Testis (tissue), 3 donors: ENCODE measurements around the gene USF2. TPM values are rescaled to one million over a fixed set of nuclear protein-coding genes. Genes with fewer than 3 reads are reported as not detected.

Experiments used
- DNase-seq: peaks from one replicate; pipeline ENCODE4 v3.0.0-alpha.2; 2019
- H3K27ac ChIP-seq, 2 donors: fragments of 200-600 bp; sonication (generic); one replicate each; pipeline ENCODE4 v1.5.1; 2019
- H3K27me3 ChIP-seq: fragments of 200-600 bp; sonication (generic); one replicate; pipeline ENCODE4 v1.5.1; 2019
- H3K36me3 ChIP-seq: fragments of 200-600 bp; sonication (generic); one replicate; pipeline ENCODE4 v1.5.1; 2017; ENCODE audit warnings: low read depth; ENCODE audit errors: missing control alignments
- H3K4me1 ChIP-seq: fragments of 200-600 bp; sonication (generic); one replicate; pipeline ENCODE4 v1.5.1; 2019
- H3K4me3 ChIP-seq, 2 donors: fragments of 200-600 bp; sonication (generic); one replicate each; pipeline ENCODE4 v1.5.1; 2017 to 2019
- H3K9me3 ChIP-seq: fragments of 200-600 bp; sonication (generic); one replicate; pipeline ENCODE4 v1.5.1; 2017
- POLR2A ChIP-seq: fragments of 450-650 bp; IDR thresholded peaks from one replicate; pipeline ENCODE4 v1.6.1; 2017; ENCODE audit warnings: antibody characterized with exemption, mild to moderate bottlenecking, moderate library complexity
- WGBS, 2 donors: methylation state at CpG; one replicate each; pipeline ENCODE4 v1.1.5; 2018; 5-methylcytosine and 5-hydroxymethylcytosine counted together
- intact Hi-C: fragments of 100-400 bp; cut with DNase I; formaldehyde crosslinking; loops from one replicate; pipeline ENCODE4 v1.15.1; 2023; ENCODE audit warnings: low total_unique reads
- polyA plus RNA-seq: library from polyadenylated mRNA; stranded (reverse); fragments of 350-450 nt; fragmentation: Illumina TruSeq; extraction: RNeasy Lipid Tissue Mini Kit (QIAGEN cat#74804); gene quantifications from one replicate; pipeline ENCODE4 v1.2.3, GENCODE V29; 2014; ENCODE audit warnings: low read depth, low replicate concordance; ENCODE audit not compliant: insufficient read depth
- total RNA-seq, 2 donors: library from RNA; depleted of rRNA; stranded (reverse); fragments of >200 nt; gene quantifications; one replicate each; pipeline ENCODE4 v1.2.3, GENCODE V29; 2016
- TF ChIP-seq, protein P1 (sequence below), 3 experiments: fragments of 450-650 bp in 2 of 3; fragments of 200-600 bp in 1 of 3; sonication (generic) in 1 of 3; IDR thresholded peaks; one replicate each; pipeline ENCODE4 v1.5.1; 2016 to 2019; ENCODE audit warnings: antibody characterized with exemption in 3 of 3, mild to moderate bottlenecking in 2 of 3, moderate library complexity in 1 of 3

USF2 gene
- total and polyA plus RNA-seq, 3 donors from 2014 or later: 83.1 to 123 (median 105) TPM

DNA sequence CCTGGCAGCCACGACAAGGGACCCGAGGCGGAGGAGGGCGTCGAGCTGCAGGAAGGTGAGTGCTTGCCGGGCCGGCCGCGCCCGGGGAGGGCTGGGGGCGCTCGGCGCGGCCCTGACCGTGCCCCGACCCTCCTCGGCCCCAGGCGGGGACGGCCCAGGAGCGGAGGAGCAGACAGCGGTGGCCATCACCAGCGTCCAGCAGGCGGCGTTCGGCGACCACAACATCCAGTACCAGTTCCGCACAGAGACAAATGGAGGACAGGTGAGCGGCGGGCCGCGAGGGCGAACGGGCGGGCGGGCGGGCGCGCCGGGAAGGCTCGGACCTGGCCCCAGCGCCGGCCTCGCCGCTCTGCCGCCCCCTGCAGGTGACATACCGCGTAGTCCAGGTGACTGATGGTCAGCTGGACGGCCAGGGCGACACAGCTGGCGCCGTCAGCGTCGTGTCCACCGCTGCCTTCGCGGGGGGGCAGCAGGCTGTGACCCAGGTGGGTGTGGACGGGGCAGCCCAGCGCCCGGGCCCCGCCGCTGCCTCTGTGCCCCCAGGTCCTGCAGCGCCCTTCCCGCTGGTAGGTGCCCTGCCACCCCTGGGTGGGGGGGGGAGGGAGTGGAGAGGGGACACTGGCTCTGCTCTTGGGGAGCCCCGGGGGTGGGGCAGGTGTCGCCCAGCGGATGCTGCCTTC, 816 bp downstream of the USF2 start:
- intact Hi-C loops: no loop called here
- WGBS, 2 donors: 0 to 3% methylated on average over 4 to 51 of the region's 66 CpGs
- TF ChIP-seq, protein P1, sequence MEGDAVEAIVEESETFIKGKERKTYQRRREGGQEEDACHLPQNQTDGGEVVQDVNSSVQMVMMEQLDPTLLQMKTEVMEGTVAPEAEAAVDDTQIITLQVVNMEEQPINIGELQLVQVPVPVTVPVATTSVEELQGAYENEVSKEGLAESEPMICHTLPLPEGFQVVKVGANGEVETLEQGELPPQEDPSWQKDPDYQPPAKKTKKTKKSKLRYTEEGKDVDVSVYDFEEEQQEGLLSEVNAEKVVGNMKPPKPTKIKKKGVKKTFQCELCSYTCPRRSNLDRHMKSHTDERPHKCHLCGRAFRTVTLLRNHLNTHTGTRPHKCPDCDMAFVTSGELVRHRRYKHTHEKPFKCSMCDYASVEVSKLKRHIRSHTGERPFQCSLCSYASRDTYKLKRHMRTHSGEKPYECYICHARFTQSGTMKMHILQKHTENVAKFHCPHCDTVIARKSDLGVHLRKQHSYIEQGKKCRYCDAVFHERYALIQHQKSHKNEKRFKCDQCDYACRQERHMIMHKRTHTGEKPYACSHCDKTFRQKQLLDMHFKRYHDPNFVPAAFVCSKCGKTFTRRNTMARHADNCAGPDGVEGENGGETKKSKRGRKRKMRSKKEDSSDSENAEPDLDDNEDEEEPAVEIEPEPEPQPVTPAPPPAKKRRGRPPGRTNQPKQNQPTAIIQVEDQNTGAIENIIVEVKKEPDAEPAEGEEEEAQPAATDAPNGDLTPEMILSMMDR (IDR thresholded peaks at IDR 0.05): peak; percentile 43 to 78 (median 72)
- no peak for TF ChIP-seq POLR2A
- Histone ChIP-seq H3K27me3 (no peaks in the 10 kb centered on the region), H3K36me3 (no peaks in the 10 kb centered on the region), H3K4me1 (peaks cover 32% of the 10 kb centered on the region), H3K9me3 (no peaks in the 10 kb centered on the region), H3K27ac (peak overlapping the region; percentile 84 to 98), H3K4me3 (peak overlapping the region; percentile 62 to 82)
- peak; percentile 89 for DNase-seq

GRCh38 chr19:35270381-35270811, 1.6 kb downstream of the USF2 start:
- DNase-seq: no peak
- Histone ChIP-seq H3K9me3 (no peaks in the 10 kb centered on the region), H3K27me3 (no peaks in the 10 kb centered on the region), H3K4me1 (peaks cover 24% of the 10 kb centered on the region), H3K4me3 (no peak overlapping the region), H3K27ac (peak overlapping the region in 1 of 2 donors; percentile 98), H3K36me3 (no peaks in the 10 kb centered on the region)
- 60 to 76% methylated on average over 16 of the region's 16 CpGs for WGBS, 2 donors
- TF ChIP-seq, protein P1 (IDR thresholded peaks at IDR 0.05): no peak
- no peak for TF ChIP-seq POLR2A
- intact Hi-C loops: no loop called here

GRCh38 chr19:35271546-35271945, 2.8 kb downstream of the USF2 start:
- no peak for TF ChIP-seq POLR2A
- TF ChIP-seq, protein P1 (IDR thresholded peaks at IDR 0.05): no peak
- no peak overlapping the region for H3K4me3 ChIP-seq
- no peaks in the 10 kb centered on the region for H3K27me3 ChIP-seq
- DNase-seq: no peak
- intact Hi-C loops: no loop called here
- peaks cover 12% of the 10 kb centered on the region for H3K4me1 ChIP-seq
- H3K27ac ChIP-seq: no peak overlapping the region
- 77 to 93% methylated on average over 4 to 7 of the region's 7 CpGs for WGBS, 2 donors
- no peaks in the 10 kb centered on the region for H3K36me3 ChIP-seq
- no peaks in the 10 kb centered on the region for H3K9me3 ChIP-seq

- Histone ChIP-seq H3K4me1 (peaks cover 6% of the 10 kb centered on the region), H3K4me3 (no peak overlapping the region), H3K9me3 (no peaks in the 10 kb centered on the region), H3K27ac (no peak overlapping the region), H3K27me3 (no peaks in the 10 kb centered on the region), H3K36me3 (no peaks in the 10 kb centered on the region)
- TF ChIP-seq, protein P1 (IDR thresholded peaks at IDR 0.05): no peak
- no peak for TF ChIP-seq POLR2A
- 85 to 86% methylated on average over 16 of the region's 16 CpGs for WGBS, 2 donors
- intact Hi-C loops: no loop called here
- no peak for DNase-seq
These were observed 3.5 kb downstream of the USF2 start for GRCh38 chr19:35272122-35272719.
